ENCODE measurements around the gene RASGEF1B. TPM values are rescaled to one million over a fixed set of nuclear protein-coding genes. Genes with fewer than 3 reads are reported as not detected.
"Not testable (repeated sequence)": the region's sequence is repeated elsewhere in the genome, so short reads cannot be mapped to it uniquely, and the experiment has no call there.

Gene RASGEF1B
- total RNA-seq, 4 donors from 2014 or later = 9.1 to 18.9 (median 13.9) TPM

GRCh38 chr4:81409836-81410235, 61.9 kb downstream of the RASGEF1B start:
- Histone ChIP-seq H3K9me3 (no peaks in the 10 kb centered on the region), H3K4me1 (peaks cover 0 to 13% (median 0%) of the 10 kb centered on the region in 3 donors), H3K4me3 (no peak overlapping the region), H3K27ac (no peak overlapping the region), H3K27me3 (peaks cover 0 to 6% (median 0%) of the 10 kb centered on the region in 4 donors), H3K36me3 (no peaks in the 10 kb centered on the region)
- TF ChIP-seq POLR2A (IDR thresholded peaks at IDR 0.05) (no peak), CTCF (IDR thresholded peaks at IDR 0.05) (no peak)
- no peak for DNase-seq
- intact Hi-C loops (cut with DNase I) = loop anchor here (10.0 kb wide), 2 partner anchors 55 to 865 kb away; no protein-coding TSS in a partner anchor
- 88 to 90% methylated on average over 4 of the region's 4 CpGs for WGBS, 2 donors

GRCh38 chr4:81408341-81408740, 63.4 kb downstream of the RASGEF1B start:
- H3K4me1 ChIP-seq = peaks cover 0 to 13% (median 0%) of the 10 kb centered on the region in 3 donors
- DNase-seq = no peak
- H3K36me3 ChIP-seq = no peaks in the 10 kb centered on the region
- WGBS, 2 donors = 72 to 81% methylated on average over 7 of the region's 7 CpGs
- H3K27ac ChIP-seq = no peak overlapping the region
- TF ChIP-seq CTCF (IDR thresholded peaks at IDR 0.05) (no peak), POLR2A (IDR thresholded peaks at IDR 0.05) (no peak)
- intact Hi-C loops (cut with DNase I) = loop anchor here (10.0 kb wide), 1 partner anchor 866 kb away; no protein-coding TSS in a partner anchor
- H3K27me3 ChIP-seq = peaks cover 0 to 12% (median 0%) of the 10 kb centered on the region in 4 donors
- no peaks in the 10 kb centered on the region for H3K9me3 ChIP-seq
- no peak overlapping the region for H3K4me3 ChIP-seq

- no peaks in the 10 kb centered on the region for H3K9me3 ChIP-seq
- TF ChIP-seq CTCF (IDR thresholded peaks at IDR 0.05) (no peak), POLR2A (IDR thresholded peaks at IDR 0.05) (no peak)
- DNase-seq = no peak
- peaks cover 0 to 13% (median 0%) of the 10 kb centered on the region in 3 donors for H3K4me1 ChIP-seq
- H3K36me3 ChIP-seq = no peaks in the 10 kb centered on the region
- H3K27me3 ChIP-seq = peaks cover 0 to 12% (median 0%) of the 10 kb centered on the region in 4 donors
- intact Hi-C loops (cut with DNase I) = loop anchor here (10.0 kb wide), 1 partner anchor 867 kb away; no protein-coding TSS in a partner anchor
- H3K27ac ChIP-seq = no peak overlapping the region
- no peak overlapping the region for H3K4me3 ChIP-seq
- 36 to 44% methylated on average over 4 of the region's 4 CpGs for whole genome bisulfite sequencing, 2 donors
Measured at GRCh38 chr4:81407726-81408125, 64.0 kb downstream of the RASGEF1B start.

- not testable (repeated sequence) for DNase-seq, H3K36me3 ChIP-seq, H3K4me3 ChIP-seq, H3K9me3 ChIP-seq, H3K27ac ChIP-seq
- intact Hi-C loops (cut with DNase I) = loop anchor here (10.0 kb wide), 1 partner anchor 868 kb away; no protein-coding TSS in a partner anchor
- peaks cover 0 to 12% (median 0%) of the 10 kb centered on the region in 4 donors for H3K27me3 ChIP-seq
- peaks cover 0 to 13% (median 0%) of the 10 kb centered on the region in 3 donors for H3K4me1 ChIP-seq
- 55 to 57% methylated on average over 6 to 9 of the region's 13 CpGs for WGBS, 2 donors
Measured at GRCh38 chr4:81406481-81406880, 65.2 kb downstream of the RASGEF1B start.

- H3K27ac ChIP-seq = no peak overlapping the region
- H3K4me1 ChIP-seq = peaks cover 0 to 13% (median 0%) of the 10 kb centered on the region in 3 donors
- H3K36me3 ChIP-seq = no peaks in the 10 kb centered on the region
- no peaks in the 10 kb centered on the region for H3K9me3 ChIP-seq
- peaks cover 0 to 12% (median 0%) of the 10 kb centered on the region in 4 donors for H3K27me3 ChIP-seq
- DNase-seq = no peak
- no peak for TF ChIP-seq POLR2A (IDR thresholded peaks at IDR 0.05)
- TF ChIP-seq CTCF (IDR thresholded peaks at IDR 0.05) = peak; percentile 63 to 89 (median 80)
- 1 to 2% methylated on average over 4 of the region's 4 CpGs for WGBS, 2 donors
- peak overlapping the region in 1 of 4 donors; percentile 34 for H3K4me3 ChIP-seq
- intact Hi-C loops (cut with DNase I) = loop anchor here (10.0 kb wide), 1 partner anchor 869 kb away; no protein-coding TSS in a partner anchor
Measured at GRCh38 chr4:81405900-81406401, 65.8 kb downstream of the RASGEF1B start.

Data from esophagus squamous epithelium (tissue), 5 donors.